CD4-positive, CD25-positive, alpha-beta regulatory T cell (primary cell): ENCODE results near the gene ELAVL3. TPM values are rescaled to one million over a fixed set of nuclear protein-coding genes. Genes with fewer than 3 reads are reported as not detected.

Source experiments
- ATAC-seq, 2 donors: fragments of 150-1000 bp; cut with Tn5 transposase; one replicate each; pipeline ENCODE4 v1.10.0; 2021; ENCODE audit warnings: low read depth in 2 of 2, moderate number of reproducible peaks in 2 of 2, moderate library complexity in 1 of 2
- DNase-seq, 3 donors: peaks; one replicate each; pipeline versions ENCODE4 v3.0.0 to v3.0.0-alpha.2; 2012 to 2022; ENCODE audit warnings: mixed read lengths in 1 of 3
- H3K27ac ChIP-seq: one replicate; pipeline ENCODE4 v1.7.0; 2013; ENCODE audit warnings: mild to moderate bottlenecking, low read length; ENCODE audit not compliant: insufficient read depth, poor library complexity, severe bottlenecking
- H3K27me3 ChIP-seq: one replicate; pipeline ENCODE4 v1.7.0; 2013; ENCODE audit warnings: low read length; ENCODE audit not compliant: control insufficient read depth, insufficient read depth
- H3K36me3 ChIP-seq: one replicate; pipeline ENCODE4 v1.7.0; 2013; ENCODE audit warnings: mild to moderate bottlenecking, low read length, moderate library complexity; ENCODE audit not compliant: control insufficient read depth, insufficient read depth
- H3K4me1 ChIP-seq: 2 replicates; pipeline ENCODE4 v1.7.0; 2013; ENCODE audit warnings: mild to moderate bottlenecking, low read length; ENCODE audit not compliant: insufficient read depth, control insufficient read depth, poor library complexity, severe bottlenecking
- H3K4me3 ChIP-seq: one replicate; pipeline ENCODE4 v1.7.0; 2013; ENCODE audit warnings: low read depth, mild to moderate bottlenecking, low read length, moderate library complexity
- H3K9me3 ChIP-seq, 2 experiments: 1 replicate in 1 of 2; 2 replicates in 1 of 2; pipeline ENCODE4 v1.7.0; 2013; ENCODE audit warnings: low read length in 2 of 2, mild to moderate bottlenecking in 1 of 2, moderate library complexity in 1 of 2; ENCODE audit not compliant: control insufficient read depth in 2 of 2
- H3K27ac Mint-ChIP-seq, 3 donors: one replicate each; pipeline ENCODE4 v1.8.0; 2020 to 2022; ENCODE audit warnings: mild to moderate bottlenecking in 3 of 3, mixed read lengths in 3 of 3, moderate library complexity in 2 of 3
- H3K27me3 Mint-ChIP-seq: one replicate; pipeline ENCODE4 v1.8.0; 2022; ENCODE audit warnings: mild to moderate bottlenecking, mixed read lengths
- H3K36me3 Mint-ChIP-seq: one replicate; pipeline ENCODE4 v1.8.0; 2020; ENCODE audit warnings: mixed read lengths
- H3K4me1 Mint-ChIP-seq, 4 donors: one replicate each; pipeline ENCODE4 v1.8.0; 2020 to 2022; ENCODE audit warnings: mixed read lengths in 4 of 4, mild to moderate bottlenecking in 1 of 4
- H3K4me3 Mint-ChIP-seq, 4 donors: one replicate each; pipeline ENCODE4 v1.8.0; 2020 to 2022; ENCODE audit warnings: mild to moderate bottlenecking in 4 of 4, mixed read lengths in 4 of 4, moderate library complexity in 3 of 4
- H3K9me3 Mint-ChIP-seq, 7 donors: one replicate each; pipeline ENCODE4 v1.8.0; 2020 to 2022; ENCODE audit warnings: mixed read lengths in 7 of 7, mild to moderate bottlenecking in 3 of 7, moderate library complexity in 2 of 7
- polyA plus RNA-seq, 4 donors: library from polyadenylated mRNA; unstranded; fragments of 300-500 nt; fragmentation: Illumina TruSeq; gene quantifications; one replicate each; pipeline ENCODE4 v1.2.3, GENCODE V29; 2021
- total RNA-seq: library from RNA; stranded (reverse); gene quantifications from one replicate; pipeline ENCODE4 v1.2.3, GENCODE V29; 2022

The ELAVL3 gene
- total and polyA plus RNA-seq, 5 donors from 2014 or later, result not detected

DNA sequence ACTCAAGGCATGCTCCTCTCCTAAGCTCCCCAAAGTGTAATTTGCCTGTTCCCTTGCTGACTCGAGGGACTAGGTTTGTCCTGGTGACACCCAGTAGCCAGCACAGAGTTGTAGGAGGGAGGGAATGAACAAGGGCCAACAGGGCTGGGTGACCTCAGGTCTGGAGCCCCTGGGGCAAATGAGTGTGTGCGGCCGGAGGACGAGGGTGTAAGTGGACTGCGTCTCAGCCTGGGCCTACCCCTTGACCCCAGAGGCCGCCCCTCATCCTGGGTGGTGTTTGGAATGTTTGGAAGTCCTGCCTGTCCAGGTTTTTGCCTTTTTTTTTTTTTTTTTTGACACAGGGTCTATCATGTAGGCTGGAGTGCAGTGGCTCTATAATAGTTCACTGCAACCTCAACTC, 26.1 kb upstream of the ELAVL3 start:
- H3K4me3 Mint-ChIP-seq, result peak overlapping the region; percentile 85 to 95 (median 90)
- Histone ChIP-seq H3K4me1 (peaks cover 16% of the 10 kb centered on the region), H3K27me3 (no peaks in the 10 kb centered on the region), H3K27ac (no peak overlapping the region), H3K4me3 (no peak overlapping the region), H3K9me3 (no peaks in the 10 kb centered on the region), H3K36me3 (peaks cover 3% of the 10 kb centered on the region)
- H3K27ac Mint-ChIP-seq, result peak overlapping the region in 1 of 3 donors; percentile 5
- peaks cover 11% of the 10 kb centered on the region for H3K36me3 Mint-ChIP-seq
- ATAC-seq (no peak), DNase-seq (no peak)
- no peaks in the 10 kb centered on the region for H3K9me3 Mint-ChIP-seq
- H3K4me1 Mint-ChIP-seq, result peaks cover 3 to 23% (median 15%) of the 10 kb centered on the region in 4 donors
- H3K27me3 Mint-ChIP-seq, result peaks cover 5% of the 10 kb centered on the region

DNA sequence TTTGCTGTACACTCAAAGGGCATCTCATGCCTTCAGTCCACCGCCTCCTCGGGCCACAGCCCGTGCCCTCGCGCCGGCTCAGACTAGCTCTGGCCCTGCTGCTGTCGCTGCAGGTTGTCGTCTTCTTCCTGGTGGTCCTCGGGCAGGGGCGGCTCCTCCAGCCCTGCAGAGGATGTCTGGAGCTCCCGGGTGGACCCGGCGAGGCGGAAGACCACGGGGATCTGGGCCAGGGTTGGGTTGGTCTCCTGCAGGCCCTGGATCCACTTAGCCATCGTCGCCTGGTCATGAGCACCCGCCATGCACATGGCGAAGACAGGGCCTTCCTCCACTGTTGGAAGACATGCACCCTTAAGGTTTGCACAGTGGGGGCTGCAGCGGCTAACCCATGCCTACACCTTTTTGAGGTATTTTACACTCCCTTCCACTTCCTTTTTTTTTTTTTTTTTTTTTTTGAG, 25.3 kb upstream of the ELAVL3 start:
- H3K27ac Mint-ChIP-seq, result peak overlapping the region; percentile 89 to 97 (median 95)
- H3K4me1 ChIP-seq, result peaks cover 16% of the 10 kb centered on the region
- H3K36me3 ChIP-seq, result no peaks in the 10 kb centered on the region
- H3K36me3 Mint-ChIP-seq, result peaks cover 6% of the 10 kb centered on the region
- H3K27me3 ChIP-seq, result no peaks in the 10 kb centered on the region
- no peaks in the 10 kb centered on the region for H3K9me3 Mint-ChIP-seq
- H3K9me3 ChIP-seq, result no peaks in the 10 kb centered on the region
- peak in 1 of 2 donors; percentile 3 for ATAC-seq
- peaks cover 5% of the 10 kb centered on the region for H3K27me3 Mint-ChIP-seq
- DNase-seq, result no peak
- peak overlapping the region; percentile 98 for H3K27ac ChIP-seq
- peak overlapping the region; percentile 89 to 98 (median 93) for H3K4me3 Mint-ChIP-seq
- peak overlapping the region; percentile 66 for H3K4me3 ChIP-seq
- peaks cover 3 to 26% (median 17%) of the 10 kb centered on the region in 4 donors for H3K4me1 Mint-ChIP-seq

DNA sequence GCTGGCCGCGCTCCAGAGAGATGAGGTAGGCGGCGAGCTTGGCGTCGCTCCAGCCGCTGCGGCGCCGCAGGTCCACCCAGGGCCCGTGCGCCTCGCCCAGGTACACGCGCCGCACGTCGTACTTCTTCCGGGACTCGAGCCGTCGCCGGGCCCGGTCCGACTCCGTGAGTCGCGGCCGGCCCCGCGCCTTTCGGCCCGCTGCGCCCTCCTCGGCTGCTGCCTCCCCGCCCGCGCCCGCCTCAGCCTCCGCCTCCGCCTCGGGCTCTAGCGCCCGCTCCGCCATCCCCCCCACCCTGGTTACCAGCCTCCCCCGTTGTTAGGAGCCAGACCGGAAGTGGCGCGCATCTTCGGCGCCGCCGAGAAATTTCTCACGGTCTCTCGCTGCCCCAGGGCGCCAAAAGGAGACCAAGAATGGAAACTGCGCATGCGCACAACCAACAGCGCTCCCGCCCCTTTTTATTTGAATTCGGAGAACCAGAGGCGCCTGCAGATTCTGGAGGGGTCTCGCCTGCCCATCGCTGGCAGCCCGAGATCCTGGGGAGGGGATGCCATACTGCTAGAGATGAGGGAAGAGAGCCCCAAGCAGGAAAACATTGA, 24.8 kb upstream of the ELAVL3 start, which contains the start of gene ZNF653:
Gene ZNF653, minus strand, starts transcription at position 336 of the 597 bp plus-strand sequence. Its CDS starts 53 bp downstream, at position 283.
- H3K27ac ChIP-seq, result peak within 1 kb of the TSS; percentile 98
- peaks cover 8% of the 10 kb centered on the region for H3K36me3 Mint-ChIP-seq
- H3K27me3 ChIP-seq, result no peaks in the 10 kb centered on the region
- H3K4me3 Mint-ChIP-seq, result peak within 1 kb of the TSS; percentile 89 to 98 (median 93)
- ATAC-seq, result peak; percentile 56 to 57
- H3K4me1 Mint-ChIP-seq, result peaks cover 3 to 26% (median 17%) of the 10 kb centered on the region in 4 donors
- H3K9me3 Mint-ChIP-seq, result no peaks in the 10 kb centered on the region
- no peaks in the 10 kb centered on the region for H3K9me3 ChIP-seq
- peak; percentile 90 to 96 (median 95) for DNase-seq
- H3K36me3 ChIP-seq, result no peaks in the 10 kb centered on the region
- peaks cover 16% of the 10 kb centered on the region for H3K4me1 ChIP-seq
- H3K27me3 Mint-ChIP-seq, result peaks cover 5% of the 10 kb centered on the region
- H3K27ac Mint-ChIP-seq, result peak within 1 kb of the TSS; percentile 89 to 97 (median 95)
- H3K4me3 ChIP-seq, result peak within 1 kb of the TSS; percentile 66

DNA sequence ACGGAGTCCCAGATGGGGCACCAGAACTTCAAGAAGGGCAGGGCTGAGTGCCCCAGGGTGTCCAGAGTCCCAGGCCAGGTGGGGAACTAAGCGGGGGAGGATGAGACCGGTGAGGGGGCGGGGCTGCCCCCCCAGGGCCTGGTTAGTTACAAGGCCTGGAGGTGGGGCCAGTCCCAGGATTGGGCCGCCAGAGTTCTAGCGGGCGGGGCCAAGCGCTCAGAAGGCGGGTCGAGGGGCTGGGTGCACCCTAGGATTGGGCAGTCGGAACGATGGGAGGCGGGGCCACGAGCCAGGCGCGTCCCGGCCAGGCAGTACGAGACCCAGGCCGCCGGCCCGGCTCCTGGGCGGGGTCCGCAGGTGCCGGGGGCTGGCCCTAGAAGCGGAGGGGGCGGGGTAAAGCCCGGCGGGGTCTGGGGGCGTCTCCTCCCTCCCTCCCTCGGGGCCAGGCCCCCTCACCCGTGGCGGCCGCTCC, 24.2 kb upstream of the ELAVL3 start:
- peak overlapping the region; percentile 87 to 95 (median 90) for H3K4me3 Mint-ChIP-seq
- no peaks in the 10 kb centered on the region for H3K27me3 ChIP-seq
- H3K4me3 ChIP-seq, result peak overlapping the region; percentile 51
- ATAC-seq (peak; percentile 93 to 94), DNase-seq (peak; percentile 94 to 97 (median 94))
- peaks cover 3 to 26% (median 17%) of the 10 kb centered on the region in 4 donors for H3K4me1 Mint-ChIP-seq
- H3K27ac Mint-ChIP-seq, result peak overlapping the region; percentile 86 to 92 (median 88)
- no peaks in the 10 kb centered on the region for H3K9me3 ChIP-seq
- H3K4me1 ChIP-seq, result peaks cover 16% of the 10 kb centered on the region
- peaks cover 10% of the 10 kb centered on the region for H3K36me3 Mint-ChIP-seq
- H3K27ac ChIP-seq, result peak overlapping the region; percentile 98
- H3K9me3 Mint-ChIP-seq, result no peaks in the 10 kb centered on the region
- peaks cover 5% of the 10 kb centered on the region for H3K27me3 Mint-ChIP-seq
- no peaks in the 10 kb centered on the region for H3K36me3 ChIP-seq

DNA sequence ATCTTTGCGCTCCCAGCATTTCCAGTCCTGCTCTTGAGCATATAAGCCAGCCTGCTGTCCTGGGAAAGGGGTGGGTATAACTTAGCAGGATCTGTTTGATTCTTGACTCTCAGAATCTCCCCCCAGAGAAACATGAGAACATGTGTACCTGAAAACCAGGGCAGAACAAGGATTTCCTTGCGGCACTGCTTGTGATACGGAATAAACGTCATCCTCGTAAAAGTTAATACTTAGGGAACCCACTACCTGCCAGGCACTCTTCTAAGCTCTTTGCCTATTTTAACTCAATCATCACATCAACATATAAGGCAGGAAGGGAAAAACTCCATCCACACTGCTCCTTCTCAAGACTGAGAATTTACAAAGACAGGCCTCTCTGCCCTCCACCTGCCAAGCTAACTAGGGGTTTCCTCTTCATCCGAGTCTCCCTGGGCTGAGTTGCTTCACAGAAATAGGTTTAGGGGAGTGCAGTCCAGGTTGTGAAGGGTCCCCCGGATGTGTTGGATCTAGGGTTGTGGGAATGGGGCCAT, 23.7 kb upstream of the ELAVL3 start:
- H3K9me3 Mint-ChIP-seq, result no peaks in the 10 kb centered on the region
- peaks cover 3 to 26% (median 17%) of the 10 kb centered on the region in 4 donors for H3K4me1 Mint-ChIP-seq
- ATAC-seq, result no peak
- H3K36me3 Mint-ChIP-seq, result peaks cover 15% of the 10 kb centered on the region
- peak overlapping the region; percentile 51 for H3K4me3 ChIP-seq
- no peak for DNase-seq
- H3K4me3 Mint-ChIP-seq, result peak overlapping the region; percentile 87 to 95 (median 90)
- no peaks in the 10 kb centered on the region for H3K36me3 ChIP-seq
- peaks cover 5% of the 10 kb centered on the region for H3K27me3 Mint-ChIP-seq
- H3K9me3 ChIP-seq, result no peaks in the 10 kb centered on the region
- no peaks in the 10 kb centered on the region for H3K27me3 ChIP-seq
- H3K27ac Mint-ChIP-seq, result peak overlapping the region; percentile 86 to 92 (median 88)
- peaks cover 16% of the 10 kb centered on the region for H3K4me1 ChIP-seq
- H3K27ac ChIP-seq, result peak overlapping the region; percentile 98

DNA sequence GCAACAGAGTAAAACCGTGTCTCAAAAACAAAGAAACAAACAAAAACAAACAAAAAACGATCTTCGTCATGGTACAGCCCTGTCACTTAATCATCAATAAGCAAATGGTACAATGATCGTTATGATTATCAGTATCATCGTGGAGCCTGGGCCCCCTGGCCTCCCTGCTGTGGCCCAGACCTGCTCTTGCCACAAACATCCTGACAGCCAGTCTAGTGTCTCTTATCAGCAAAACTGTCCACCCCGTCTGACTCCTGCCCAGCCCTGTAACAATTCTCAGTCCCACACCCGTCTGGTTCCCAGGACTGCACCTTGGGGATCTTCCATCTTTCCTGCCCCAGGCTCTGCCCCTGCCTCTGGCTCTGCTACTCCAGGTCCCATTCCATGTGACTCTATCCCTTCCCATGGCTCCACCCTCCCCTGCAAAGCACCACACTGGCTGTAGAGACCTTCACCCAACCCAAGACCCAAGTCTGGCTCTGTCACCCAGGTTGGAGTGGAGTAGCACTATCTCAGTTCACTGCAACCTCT, 19.1 kb upstream of the ELAVL3 start:
- Mint-ChIP-seq H3K27ac (peak overlapping the region in 1 of 3 donors; percentile 77), H3K4me3 (no peak overlapping the region), H3K27me3 (no peaks in the 10 kb centered on the region), H3K36me3 (peaks cover 27% of the 10 kb centered on the region), H3K9me3 (no peaks in the 10 kb centered on the region), H3K4me1 (peaks cover 3 to 19% (median 13%) of the 10 kb centered on the region in 4 donors)
- DNase-seq (no peak), ATAC-seq (no peak)
- Histone ChIP-seq H3K4me1 (peaks cover 7% of the 10 kb centered on the region), H3K27me3 (no peaks in the 10 kb centered on the region), H3K4me3 (no peak overlapping the region), H3K9me3 (no peaks in the 10 kb centered on the region), H3K27ac (no peak overlapping the region), H3K36me3 (peaks cover 5% of the 10 kb centered on the region)

DNA sequence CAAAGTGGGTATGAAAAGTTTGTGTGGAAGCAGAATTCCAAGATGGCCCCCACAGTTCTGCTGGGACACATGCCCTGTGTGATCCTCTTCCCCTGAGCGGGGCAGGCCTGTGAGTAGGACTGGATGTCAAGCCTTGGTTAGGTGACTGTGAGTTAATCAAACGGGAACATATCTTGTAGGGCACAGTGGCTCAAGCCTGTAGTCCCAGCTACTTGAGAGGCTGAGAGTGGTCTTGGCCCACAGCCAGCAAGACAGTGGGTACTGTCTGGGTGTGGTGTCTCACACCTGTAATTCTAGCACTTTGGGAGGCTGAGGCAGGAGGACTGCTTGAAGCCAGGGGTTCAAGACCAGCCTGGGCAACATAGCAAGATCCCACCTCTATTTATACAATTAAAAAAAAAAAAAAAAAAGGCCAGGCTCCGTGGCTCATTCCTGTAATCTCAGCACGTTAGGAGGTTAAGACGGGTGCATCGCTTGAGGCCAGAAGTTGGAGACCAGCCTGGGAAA, 18.4 kb upstream of the ELAVL3 start:
- no peak overlapping the region for H3K4me3 Mint-ChIP-seq
- no peak for DNase-seq

More for the DNA sequence above, 18.4 kb upstream of the ELAVL3 start:
- H3K27me3 ChIP-seq, result no peaks in the 10 kb centered on the region
- H3K27ac ChIP-seq, result no peak overlapping the region
- Mint-ChIP-seq H3K27me3 (no peaks in the 10 kb centered on the region), H3K36me3 (peaks cover 29% of the 10 kb centered on the region), H3K27ac (no peak overlapping the region), H3K9me3 (no peaks in the 10 kb centered on the region), H3K4me1 (peaks cover 0 to 12% (median 7%) of the 10 kb centered on the region in 4 donors)
- H3K9me3 ChIP-seq, result no peaks in the 10 kb centered on the region
- peaks cover 5% of the 10 kb centered on the region for H3K36me3 ChIP-seq
- no peak for ATAC-seq
- H3K4me3 ChIP-seq, result no peak overlapping the region
- H3K4me1 ChIP-seq, result peaks cover under 1% of the 10 kb centered on the region
